ENCODE measurements around the gene PCOLCE2.

Gene PCOLCE2

GRCh38 chr3:142861926-142862325, 27.0 kb downstream of the PCOLCE2 start:
- in situ Hi-C loops (cut with HindIII; ENCODE audit: low pct_ligation_motif_present, low sequenced_read_pairs), result no loop called here

GRCh38 chr3:142858043-142858442, 30.8 kb downstream of the PCOLCE2 start:
- Histone ChIP-seq H3K27ac (no peak overlapping the region), H3K36me3 (replicated peaks) (no peaks in the 10 kb centered on the region), H3K4me3 (ENCODE audit: low read depth, low read length) (no peak overlapping the region), H3K27me3 (replicated peaks) (no peaks in the 10 kb centered on the region)
- TF ChIP-seq CTCF (IDR thresholded peaks at IDR 0.05; ENCODE audit: low read depth, low read length, missing control alignments), result no peak
- DNase-seq, result no peak
- in situ Hi-C loops (cut with HindIII; ENCODE audit: low pct_ligation_motif_present, low sequenced_read_pairs), result no loop called here

More at GRCh38 chr3:142861926-142862325, 27.0 kb downstream of the PCOLCE2 start:
- no peak for DNase-seq
- no peaks in the 10 kb centered on the region for H3K27me3 ChIP-seq (replicated peaks)
- no peak overlapping the region for H3K27ac ChIP-seq
- H3K4me3 ChIP-seq (ENCODE audit: low read depth, low read length), result no peak overlapping the region
- H3K36me3 ChIP-seq (replicated peaks), result no peaks in the 10 kb centered on the region
- no peak for TF ChIP-seq CTCF (IDR thresholded peaks at IDR 0.05; ENCODE audit: low read depth, low read length, missing control alignments)

- peak; percentile 47 for TF ChIP-seq CTCF (IDR thresholded peaks at IDR 0.05; ENCODE audit: low read depth, low read length, missing control alignments)
- no peak for DNase-seq
- H3K36me3 ChIP-seq (replicated peaks), result no peaks in the 10 kb centered on the region
- in situ Hi-C loops (cut with HindIII; ENCODE audit: low pct_ligation_motif_present, low sequenced_read_pairs), result no loop called here
- no peak overlapping the region for H3K27ac ChIP-seq
- no peak overlapping the region for H3K4me3 ChIP-seq (ENCODE audit: low read depth, low read length)
- no peaks in the 10 kb centered on the region for H3K27me3 ChIP-seq (replicated peaks)
Observed at GRCh38 chr3:142857056-142857455, 31.8 kb downstream of the PCOLCE2 start.

- H3K4me3 ChIP-seq (ENCODE audit: low read depth, low read length), result no peak overlapping the region
- peak; percentile 14 for TF ChIP-seq CTCF (IDR thresholded peaks at IDR 0.05; ENCODE audit: low read depth, low read length, missing control alignments)
- H3K27ac ChIP-seq, result no peak overlapping the region
- peak; percentile 73 for DNase-seq
- no peaks in the 10 kb centered on the region for H3K27me3 ChIP-seq (replicated peaks)
- in situ Hi-C loops (cut with HindIII; ENCODE audit: low pct_ligation_motif_present, low sequenced_read_pairs), result no loop called here
- no peaks in the 10 kb centered on the region for H3K36me3 ChIP-seq (replicated peaks)
Observed at GRCh38 chr3:142853270-142854168, 35.4 kb downstream of the PCOLCE2 start.

- Histone ChIP-seq H3K27ac (no peak overlapping the region), H3K27me3 (replicated peaks) (no peaks in the 10 kb centered on the region), H3K4me3 (ENCODE audit: low read depth, low read length) (no peak overlapping the region), H3K36me3 (replicated peaks) (no peaks in the 10 kb centered on the region)
- no peak for DNase-seq
- in situ Hi-C loops (cut with HindIII; ENCODE audit: low pct_ligation_motif_present, low sequenced_read_pairs), result no loop called here
- no peak for TF ChIP-seq CTCF (IDR thresholded peaks at IDR 0.05; ENCODE audit: low read depth, low read length, missing control alignments)
Observed at GRCh38 chr3:142852009-142852408, 36.9 kb downstream of the PCOLCE2 start.

Measured in brain microvascular endothelial cell (primary cell).